ENCODE measurements around the gene COQ10B. TPM values are rescaled to one million over a fixed set of nuclear protein-coding genes. Genes with fewer than 3 reads are reported as not detected.

Gene COQ10B
- total RNA-seq, 4 donors from 2014 or later, result 23.4 to 38.0 (median 29.5) TPM

DNA sequence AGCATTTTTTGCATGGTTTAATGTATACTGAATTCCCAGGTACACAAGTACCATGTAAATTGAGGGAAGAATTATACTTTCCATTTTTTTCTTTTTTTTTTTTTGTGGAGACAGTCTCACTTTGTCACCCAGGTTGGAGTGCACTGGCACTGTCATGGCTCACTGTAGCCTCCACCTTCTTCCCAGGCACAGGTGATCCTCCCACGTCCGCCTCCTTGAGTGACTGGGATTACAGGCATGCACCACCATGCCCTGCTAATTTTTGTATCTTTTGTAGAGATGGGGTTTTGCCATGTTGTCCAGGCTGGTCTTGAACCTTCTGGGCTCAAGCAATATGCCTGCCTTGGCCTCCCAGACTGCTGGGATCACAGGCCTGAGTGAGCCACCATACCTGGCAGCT lies 50.6 kb downstream of the COQ10B start:
- TF ChIP-seq, protein P1, sequence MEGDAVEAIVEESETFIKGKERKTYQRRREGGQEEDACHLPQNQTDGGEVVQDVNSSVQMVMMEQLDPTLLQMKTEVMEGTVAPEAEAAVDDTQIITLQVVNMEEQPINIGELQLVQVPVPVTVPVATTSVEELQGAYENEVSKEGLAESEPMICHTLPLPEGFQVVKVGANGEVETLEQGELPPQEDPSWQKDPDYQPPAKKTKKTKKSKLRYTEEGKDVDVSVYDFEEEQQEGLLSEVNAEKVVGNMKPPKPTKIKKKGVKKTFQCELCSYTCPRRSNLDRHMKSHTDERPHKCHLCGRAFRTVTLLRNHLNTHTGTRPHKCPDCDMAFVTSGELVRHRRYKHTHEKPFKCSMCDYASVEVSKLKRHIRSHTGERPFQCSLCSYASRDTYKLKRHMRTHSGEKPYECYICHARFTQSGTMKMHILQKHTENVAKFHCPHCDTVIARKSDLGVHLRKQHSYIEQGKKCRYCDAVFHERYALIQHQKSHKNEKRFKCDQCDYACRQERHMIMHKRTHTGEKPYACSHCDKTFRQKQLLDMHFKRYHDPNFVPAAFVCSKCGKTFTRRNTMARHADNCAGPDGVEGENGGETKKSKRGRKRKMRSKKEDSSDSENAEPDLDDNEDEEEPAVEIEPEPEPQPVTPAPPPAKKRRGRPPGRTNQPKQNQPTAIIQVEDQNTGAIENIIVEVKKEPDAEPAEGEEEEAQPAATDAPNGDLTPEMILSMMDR (IDR thresholded peaks at IDR 0.05; ENCODE audit: low read depth), result no peak

DNA sequence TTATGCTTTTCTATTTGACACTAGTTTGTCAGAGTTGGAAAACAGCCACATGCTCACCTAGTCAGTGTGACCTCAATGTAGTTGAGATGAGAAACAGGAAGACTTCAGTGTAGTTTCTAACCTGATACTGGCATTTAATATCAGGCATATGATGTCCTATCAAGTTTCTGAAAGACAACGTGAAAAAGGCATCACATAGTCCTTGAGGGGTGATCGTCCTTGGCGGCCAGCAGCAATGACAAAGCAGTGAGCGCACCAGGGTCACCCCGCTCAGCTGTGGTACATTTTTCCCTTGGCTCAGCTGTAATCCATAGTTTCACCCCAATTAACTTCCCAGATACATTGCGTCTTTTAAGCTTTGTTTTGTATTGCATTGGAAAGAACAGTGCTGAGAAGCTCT lies 51.2 kb downstream of the COQ10B start:
- TF ChIP-seq, protein P1 (IDR thresholded peaks at IDR 0.05; ENCODE audit: low read depth), result no peak

DNA sequence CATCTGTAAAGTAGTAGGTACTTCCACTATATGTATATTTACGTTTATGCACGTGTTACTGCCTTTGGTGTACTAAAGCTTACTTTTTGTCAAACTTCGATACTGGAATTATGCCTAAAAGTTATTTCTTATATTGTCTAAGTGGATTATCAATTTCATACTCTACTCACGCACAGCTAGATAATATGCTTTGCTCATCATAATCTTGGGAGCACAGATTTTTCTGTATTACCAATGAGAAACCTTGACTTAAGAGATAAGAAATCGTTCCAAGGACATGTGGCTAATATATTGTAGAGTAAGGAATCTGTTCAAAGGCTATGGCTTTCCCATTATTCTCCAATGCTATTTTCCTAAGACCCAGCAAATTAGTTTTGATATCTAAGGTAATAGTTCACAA lies 53.3 kb downstream of the COQ10B start:
- TF ChIP-seq, protein P1 (IDR thresholded peaks at IDR 0.05; ENCODE audit: low read depth), result no peak

GRCh38 chr2:197513915-197514314 lies 60.6 kb downstream of the COQ10B start:
- TF ChIP-seq, protein P1 (IDR thresholded peaks at IDR 0.05; ENCODE audit: low read depth), result no peak

GRCh38 chr2:197514754-197515153 lies 61.4 kb downstream of the COQ10B start:
- TF ChIP-seq, protein P1 (IDR thresholded peaks at IDR 0.05; ENCODE audit: low read depth), result no peak

GRCh38 chr2:197515315-197515738 lies 62.0 kb downstream of the COQ10B start:
- TF ChIP-seq, protein P1 (IDR thresholded peaks at IDR 0.05; ENCODE audit: low read depth), result no peak

DNA sequence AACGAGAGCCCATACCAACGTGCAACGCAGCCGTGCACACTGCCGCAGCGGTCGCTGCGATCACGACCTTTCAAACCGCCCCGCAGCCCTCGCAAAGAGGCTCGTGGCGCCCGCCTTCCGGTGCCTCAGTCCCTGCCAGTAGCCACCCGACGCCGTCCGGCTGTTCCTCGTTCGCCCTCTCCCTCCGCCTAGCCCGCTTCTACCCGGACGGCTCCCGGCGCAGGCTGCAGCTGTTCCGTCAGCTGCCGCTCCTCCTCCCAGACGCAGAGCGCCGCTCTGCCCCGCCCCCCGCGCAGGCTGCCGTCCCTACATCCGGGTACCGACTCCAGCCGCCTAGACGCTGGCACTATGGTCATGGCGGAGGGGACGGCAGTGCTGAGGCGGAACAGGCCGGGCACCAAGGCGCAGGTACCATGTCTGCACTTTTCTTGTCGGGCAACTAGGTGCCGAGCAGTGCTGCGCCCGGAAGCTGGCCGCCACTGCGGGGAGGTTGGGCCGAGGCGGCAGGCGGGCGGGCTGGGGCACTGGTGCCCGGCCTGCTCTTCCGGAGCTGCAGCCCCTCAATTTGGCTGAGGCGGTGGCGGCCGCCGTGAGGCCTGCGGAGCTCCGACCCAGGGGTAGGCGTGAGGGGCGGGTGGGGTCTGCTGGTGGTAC lies 62.5 kb downstream of the COQ10B start, which contains the start of gene MOB4:
TSS of gene MOB4 (plus strand) at position 328 of the 654 bp plus-strand sequence. CDS start at position 349, 21 bp downstream.
- TF ChIP-seq, protein P1 (IDR thresholded peaks at IDR 0.05; ENCODE audit: low read depth), result no peak
